ENCODE data around the gene B4GALT1. TPM values are rescaled to one million over a fixed set of nuclear protein-coding genes. Genes with fewer than 3 reads are reported as not detected.
"Not testable (repeated sequence)": the region's sequence is repeated elsewhere in the genome, so short reads cannot be mapped to it uniquely, and the experiment has no call there.

Gene B4GALT1
- total and polyA plus RNA-seq, 2 experiments from 2014 or later: 74.3 to 140 TPM

GRCh38 chr9:33161011-33161588, 6.0 kb downstream of the B4GALT1 start:
- WGBS, 2 experiments (ENCODE audit: low coverage in 1 of 2, low lambda C conversion rate in 2 of 2, missing lambda C conversion rate in 2 of 2): 10 to 11% methylated on average over 6 of the region's 6 CpGs
- Histone ChIP-seq H3K79me2 (ENCODE audit: insufficient read depth) (peaks cover 100% of the 10 kb centered on the region), H3K4me1 (ENCODE audit: insufficient read depth) (peaks cover 81% of the 10 kb centered on the region), H3K4me2 (ENCODE audit: unreplicated experiment) (peak overlapping the region; percentile 99), H3K9me2 (ENCODE audit: insufficient read depth) (no peaks in the 10 kb centered on the region), H2AFZ (no peak overlapping the region), H3K4me3 (peak overlapping the region; percentile 98), H3K9me3 (ENCODE audit: low read depth) (no peaks in the 10 kb centered on the region), H4K20me1 (ENCODE audit: insufficient read depth) (no peaks in the 10 kb centered on the region), H3F3A (ENCODE audit: insufficient read depth) (peaks cover 92% of the 10 kb centered on the region), H3K27me3 (replicated peaks; ENCODE audit: insufficient read depth) (no peaks in the 10 kb centered on the region), H3K9ac (peak overlapping the region; percentile 99), H3K36me3 (ENCODE audit: low read depth) (no peaks in the 10 kb centered on the region), H3K27ac (peak overlapping the region; percentile 99)
- in situ Hi-C loops (cut with MboI): no loop called here
- TF ChIP-seq EZH2 (IDR thresholded peaks at IDR 0.05; ENCODE audit: insufficient read depth, poor library complexity, severe bottlenecking) (no peak), EZH2phosphoT487 (IDR thresholded peaks at IDR 0.05; ENCODE audit: insufficient read depth, low read depth) (no peak)
- peak; percentile 96 for DNase-seq

GRCh38 chr9:33160446-33160845, 6.7 kb downstream of the B4GALT1 start:
- H3K27me3 ChIP-seq (replicated peaks; ENCODE audit: insufficient read depth); in situ Hi-C loops (cut with MboI); DNase-seq; H3K9me2 ChIP-seq (ENCODE audit: insufficient read depth); H4K20me1 ChIP-seq (ENCODE audit: insufficient read depth); H2AFZ ChIP-seq; H3K36me3 ChIP-seq (ENCODE audit: low read depth); H3K9me3 ChIP-seq (ENCODE audit: low read depth): not testable (repeated sequence)
- peak overlapping the region; percentile 98 for H3K4me3 ChIP-seq
- peak overlapping the region; percentile 99 for H3K27ac ChIP-seq
- peaks cover 100% of the 10 kb centered on the region for H3K79me2 ChIP-seq (ENCODE audit: insufficient read depth)
- H3F3A ChIP-seq (ENCODE audit: insufficient read depth): peaks cover 92% of the 10 kb centered on the region
- WGBS, 2 experiments (ENCODE audit: low coverage in 1 of 2, low lambda C conversion rate in 2 of 2, missing lambda C conversion rate in 2 of 2): 86 to 87% methylated on average over 9 of the region's 9 CpGs
- peak overlapping the region; percentile 99 for H3K4me2 ChIP-seq (ENCODE audit: unreplicated experiment)
- peaks cover 87% of the 10 kb centered on the region for H3K4me1 ChIP-seq (ENCODE audit: insufficient read depth)
- H3K9ac ChIP-seq: peak overlapping the region; percentile 99

GRCh38 chr9:33159777-33160127, 7.4 kb downstream of the B4GALT1 start:
- 0% methylated on average over 1 of the region's 1 CpG for WGBS, 2 experiments (ENCODE audit: low coverage in 1 of 2, low lambda C conversion rate in 2 of 2, missing lambda C conversion rate in 2 of 2)
- Histone ChIP-seq H3K27me3 (replicated peaks; ENCODE audit: insufficient read depth) (no peaks in the 10 kb centered on the region), H3K4me3 (peak overlapping the region; percentile 98), H3K4me2 (ENCODE audit: unreplicated experiment) (peak overlapping the region; percentile 99), H3F3A (ENCODE audit: insufficient read depth) (peaks cover 94% of the 10 kb centered on the region), H4K20me1 (ENCODE audit: insufficient read depth) (no peaks in the 10 kb centered on the region), H3K4me1 (ENCODE audit: insufficient read depth) (peaks cover 94% of the 10 kb centered on the region), H3K27ac (peak overlapping the region; percentile 99), H3K9ac (peak overlapping the region; percentile 99), H3K36me3 (ENCODE audit: low read depth) (no peaks in the 10 kb centered on the region), H3K9me2 (ENCODE audit: insufficient read depth) (no peaks in the 10 kb centered on the region), H3K9me3 (ENCODE audit: low read depth) (no peaks in the 10 kb centered on the region), H3K79me2 (ENCODE audit: insufficient read depth) (peaks cover 100% of the 10 kb centered on the region), H2AFZ (no peak overlapping the region)
- DNase-seq: peak; percentile 88
- TF ChIP-seq EZH2phosphoT487 (IDR thresholded peaks at IDR 0.05; ENCODE audit: insufficient read depth, low read depth): no peak
- no peak for TF ChIP-seq EZH2 (IDR thresholded peaks at IDR 0.05; ENCODE audit: insufficient read depth, poor library complexity, severe bottlenecking)
- in situ Hi-C loops (cut with MboI): no loop called here

GRCh38 chr9:33158843-33159776, 8.0 kb downstream of the B4GALT1 start:
- Histone ChIP-seq H3K4me3 (peak overlapping the region; percentile 98), H3K27ac (peak overlapping the region; percentile 99), H3K9me3 (ENCODE audit: low read depth) (no peaks in the 10 kb centered on the region), H3K4me1 (ENCODE audit: insufficient read depth) (peaks cover 97% of the 10 kb centered on the region), H3K27me3 (replicated peaks; ENCODE audit: insufficient read depth) (no peaks in the 10 kb centered on the region), H4K20me1 (ENCODE audit: insufficient read depth) (no peaks in the 10 kb centered on the region), H3K36me3 (ENCODE audit: low read depth) (no peaks in the 10 kb centered on the region), H2AFZ (no peak overlapping the region), H3K79me2 (ENCODE audit: insufficient read depth) (peaks cover 100% of the 10 kb centered on the region), H3K4me2 (ENCODE audit: unreplicated experiment) (peak overlapping the region; percentile 99), H3F3A (ENCODE audit: insufficient read depth) (peaks cover 92% of the 10 kb centered on the region), H3K9me2 (ENCODE audit: insufficient read depth) (no peaks in the 10 kb centered on the region), H3K9ac (peak overlapping the region; percentile 99)
- WGBS, 2 experiments (ENCODE audit: low coverage in 1 of 2, low lambda C conversion rate in 2 of 2, missing lambda C conversion rate in 2 of 2): 18 to 20% methylated on average over 9 of the region's 9 CpGs
- TF ChIP-seq EZH2 (IDR thresholded peaks at IDR 0.05; ENCODE audit: insufficient read depth, poor library complexity, severe bottlenecking) (no peak), EZH2phosphoT487 (IDR thresholded peaks at IDR 0.05; ENCODE audit: insufficient read depth, low read depth) (no peak)
- in situ Hi-C loops (cut with MboI): no loop called here
- peak; percentile 56 for DNase-seq
